Peyer's patch (tissue), 4 donors: ENCODE results near the gene TTC39C. TPM values are rescaled to one million over a fixed set of nuclear protein-coding genes. Genes with fewer than 3 reads are reported as not detected.

Source experiments
- DNase-seq, 3 donors: peaks; one replicate each; pipeline ENCODE4 v3.0.0-alpha.2; 2017 to 2019
- H3K27ac ChIP-seq, 4 donors: fragments of 200-600 bp; sonication (generic); one replicate each; pipeline ENCODE4 v1.5.1; 2016 to 2019
- H3K27me3 ChIP-seq, 2 donors: fragments of 200-600 bp; sonication (generic); one replicate each; pipeline ENCODE4 v1.5.1; 2019
- H3K36me3 ChIP-seq, 3 donors: fragments of 200-600 bp; sonication (generic); one replicate each; pipeline ENCODE4 v1.5.1; 2016 to 2019
- H3K4me1 ChIP-seq, 4 donors: fragments of 200-600 bp; sonication (generic); one replicate each; pipeline ENCODE4 v1.5.1; 2016 to 2019
- H3K4me3 ChIP-seq, 4 donors: fragments of 200-600 bp; sonication (generic); 1 replicate in 3 of 4; 2 replicates in 1 of 4; pipeline ENCODE4 v1.5.1; 2016 to 2019; ENCODE audit warnings: mild to moderate bottlenecking in 1 of 4
- H3K9me3 ChIP-seq, 4 donors: fragments of 200-600 bp; sonication (generic); one replicate each; pipeline ENCODE4 v1.5.1; 2016 to 2019; ENCODE audit warnings: mild to moderate bottlenecking in 1 of 4
- POLR2A ChIP-seq, 2 donors: fragments of 450-650 bp; IDR thresholded peaks; one replicate each; pipeline ENCODE4 v1.5.1; 2017; ENCODE audit warnings: antibody characterized with exemption in 2 of 2, mild to moderate bottlenecking in 2 of 2, moderate library complexity in 2 of 2
- small RNA-seq, 2 donors: library from RNA; depleted of rRNA; stranded (forward); fragments of <200 nt; gene quantifications; one replicate each; pipeline ENCODE3, GENCODE V24; 2016
- total RNA-seq, 4 donors: library from RNA; depleted of rRNA; stranded (reverse); fragments of >200 nt; gene quantifications; one replicate each; pipeline ENCODE4 v1.1.0, GENCODE V29; 2016
- TF ChIP-seq, protein P1 (sequence below), 6 experiments: fragments of 450-650 bp in 4 of 6; fragments of 200-600 bp in 2 of 6; sonication (generic) in 1 of 6; IDR thresholded peaks; one replicate each; pipeline ENCODE4 v1.5.1; 2017 to 2019; ENCODE audit warnings: antibody characterized with exemption in 6 of 6, mild to moderate bottlenecking in 3 of 6, moderate library complexity in 1 of 6

Gene TTC39C
- total RNA-seq, 4 donors from 2014 or later = 11.0 to 32.2 (median 14.2) TPM

DNA sequence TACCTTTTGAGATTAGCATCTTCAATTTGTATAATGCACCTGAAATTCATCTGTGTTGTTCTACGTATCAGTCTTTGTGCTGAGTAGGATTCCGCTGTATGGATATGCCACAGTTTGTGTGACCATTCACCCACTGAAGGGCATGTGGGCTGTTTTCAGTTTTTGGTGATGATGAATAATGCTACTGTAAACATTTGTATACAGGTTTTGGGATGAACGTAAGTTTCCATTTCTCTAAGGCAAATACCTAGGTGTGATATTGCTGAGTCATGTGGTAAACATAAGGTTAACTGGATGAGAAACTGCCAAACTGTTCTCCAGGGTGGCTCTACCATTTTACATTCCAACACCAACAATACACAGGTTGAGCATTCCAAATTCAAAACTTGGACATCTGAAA is 159.4 kb downstream of the TTC39C start:
- no peak for TF ChIP-seq POLR2A (IDR thresholded peaks at IDR 0.05)
- TF ChIP-seq, protein P1, sequence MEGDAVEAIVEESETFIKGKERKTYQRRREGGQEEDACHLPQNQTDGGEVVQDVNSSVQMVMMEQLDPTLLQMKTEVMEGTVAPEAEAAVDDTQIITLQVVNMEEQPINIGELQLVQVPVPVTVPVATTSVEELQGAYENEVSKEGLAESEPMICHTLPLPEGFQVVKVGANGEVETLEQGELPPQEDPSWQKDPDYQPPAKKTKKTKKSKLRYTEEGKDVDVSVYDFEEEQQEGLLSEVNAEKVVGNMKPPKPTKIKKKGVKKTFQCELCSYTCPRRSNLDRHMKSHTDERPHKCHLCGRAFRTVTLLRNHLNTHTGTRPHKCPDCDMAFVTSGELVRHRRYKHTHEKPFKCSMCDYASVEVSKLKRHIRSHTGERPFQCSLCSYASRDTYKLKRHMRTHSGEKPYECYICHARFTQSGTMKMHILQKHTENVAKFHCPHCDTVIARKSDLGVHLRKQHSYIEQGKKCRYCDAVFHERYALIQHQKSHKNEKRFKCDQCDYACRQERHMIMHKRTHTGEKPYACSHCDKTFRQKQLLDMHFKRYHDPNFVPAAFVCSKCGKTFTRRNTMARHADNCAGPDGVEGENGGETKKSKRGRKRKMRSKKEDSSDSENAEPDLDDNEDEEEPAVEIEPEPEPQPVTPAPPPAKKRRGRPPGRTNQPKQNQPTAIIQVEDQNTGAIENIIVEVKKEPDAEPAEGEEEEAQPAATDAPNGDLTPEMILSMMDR (IDR thresholded peaks at IDR 0.05) = no peak
- no peak for DNase-seq
- Histone ChIP-seq H3K4me1 (peaks cover 0 to 6% (median 0%) of the 10 kb centered on the region in 4 donors), H3K27me3 (no peaks in the 10 kb centered on the region), H3K9me3 (no peaks in the 10 kb centered on the region), H3K36me3 (peaks cover 0 to 26% (median 0%) of the 10 kb centered on the region in 3 donors), H3K4me3 (no peak overlapping the region), H3K27ac (no peak overlapping the region)

DNA sequence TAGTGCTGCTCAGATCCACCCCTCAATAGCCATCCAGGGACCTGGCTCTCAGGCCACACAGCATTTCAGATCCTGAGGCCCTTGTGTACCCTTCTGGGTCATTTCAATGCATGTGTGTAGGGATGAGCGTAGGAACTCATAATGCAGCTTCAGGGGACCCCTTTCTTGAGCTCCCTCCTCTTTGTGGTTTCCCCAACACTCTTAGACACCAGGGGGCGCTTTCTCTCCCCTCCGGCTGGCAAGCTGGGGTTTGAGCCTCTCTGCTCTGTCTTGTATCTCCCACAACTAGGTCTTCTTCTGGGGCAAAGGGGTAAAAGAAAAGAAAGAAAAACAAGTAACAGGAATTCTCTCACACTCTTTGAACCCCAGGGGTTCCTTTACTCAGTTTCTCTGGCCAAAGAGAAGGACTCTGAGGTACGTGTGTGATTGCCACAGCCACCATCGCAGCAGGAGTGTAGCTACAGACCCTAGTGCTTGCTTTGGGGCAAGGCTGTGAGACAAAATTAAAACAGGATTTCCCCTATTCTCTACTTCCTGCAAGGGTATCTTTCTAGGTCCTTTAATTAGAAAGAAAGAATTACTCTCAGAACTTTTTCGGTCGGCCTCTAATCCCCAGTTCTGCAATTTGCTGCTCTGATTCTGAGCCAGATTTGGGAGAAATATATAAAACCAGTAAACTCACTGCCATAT is 162.3 kb downstream of the TTC39C start:
- Histone ChIP-seq H3K36me3 (peaks cover 0 to 15% (median 0%) of the 10 kb centered on the region in 3 donors), H3K9me3 (no peaks in the 10 kb centered on the region), H3K27ac (no peak overlapping the region), H3K4me1 (peaks cover 0 to 6% (median 0%) of the 10 kb centered on the region in 4 donors), H3K4me3 (no peak overlapping the region), H3K27me3 (no peaks in the 10 kb centered on the region)
- peak; percentile 43 to 85 (median 53) for DNase-seq
- no peak for TF ChIP-seq POLR2A (IDR thresholded peaks at IDR 0.05)
- TF ChIP-seq, protein P1 (IDR thresholded peaks at IDR 0.05) = peak in 4 of 6 experiments; percentile 56 to 70 (median 64)

DNA sequence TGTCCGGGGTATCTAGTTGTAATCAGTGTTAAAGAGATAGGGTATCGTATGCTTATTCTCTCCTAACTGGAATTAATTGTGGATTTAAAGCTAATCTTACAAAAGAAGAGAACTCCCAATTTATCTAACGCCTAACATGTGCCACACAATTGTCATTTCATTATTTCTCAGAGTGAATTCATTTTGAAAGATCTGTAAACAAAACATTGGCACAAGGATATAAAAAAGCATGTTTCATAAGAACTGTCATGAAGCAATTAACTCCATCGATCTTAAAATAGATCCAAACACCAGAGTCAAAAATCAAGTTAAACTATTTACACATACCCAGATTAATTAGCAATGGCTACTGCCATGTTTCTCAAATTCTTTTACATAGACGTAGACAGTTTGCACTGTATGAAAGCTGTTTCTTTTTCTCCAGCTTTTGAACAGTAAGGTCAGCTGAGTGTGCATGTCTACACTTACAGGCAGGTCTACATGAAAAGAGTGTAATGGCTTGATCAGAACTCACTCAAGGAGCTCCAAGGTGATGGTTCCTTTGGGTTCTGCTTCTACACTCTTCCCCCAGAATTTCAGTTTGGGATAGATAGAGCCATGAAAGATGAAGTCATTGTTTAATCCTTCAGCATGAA is 163.1 kb downstream of the TTC39C start:
- no peak overlapping the region for H3K4me3 ChIP-seq
- H3K36me3 ChIP-seq = peaks cover 0 to 15% (median 0%) of the 10 kb centered on the region in 3 donors
- H3K27me3 ChIP-seq = no peaks in the 10 kb centered on the region
- TF ChIP-seq, protein P1 (IDR thresholded peaks at IDR 0.05) = no peak
- TF ChIP-seq POLR2A (IDR thresholded peaks at IDR 0.05) = no peak
- H3K9me3 ChIP-seq = no peaks in the 10 kb centered on the region
- no peak for DNase-seq
- H3K27ac ChIP-seq = no peak overlapping the region
- peaks cover 0 to 6% (median 0%) of the 10 kb centered on the region in 4 donors for H3K4me1 ChIP-seq

DNA sequence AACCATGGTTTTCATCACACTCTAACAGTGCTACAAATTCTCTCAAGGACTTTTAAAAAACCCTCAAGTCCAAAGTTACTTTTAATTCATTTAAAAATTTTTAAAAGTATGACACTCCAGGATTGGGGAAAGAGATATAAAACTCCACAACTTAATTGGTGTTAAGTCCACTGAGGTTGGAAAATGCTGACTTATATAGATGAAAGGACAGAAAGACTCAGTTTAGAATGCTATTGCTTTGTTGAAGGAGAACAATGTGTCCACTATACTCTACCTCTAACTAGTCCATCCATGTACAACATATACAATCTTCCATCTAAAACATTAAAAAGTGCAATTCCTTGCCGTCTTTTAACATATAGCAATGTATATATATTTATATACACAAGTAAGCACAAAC is 165.5 kb downstream of the TTC39C start:
- Histone ChIP-seq H3K4me1 (peaks cover 0 to 6% (median 0%) of the 10 kb centered on the region in 4 donors), H3K4me3 (no peak overlapping the region), H3K36me3 (peaks cover 0 to 4% (median 0%) of the 10 kb centered on the region in 3 donors), H3K27ac (no peak overlapping the region), H3K27me3 (no peaks in the 10 kb centered on the region), H3K9me3 (no peaks in the 10 kb centered on the region)
- no peak for DNase-seq
- TF ChIP-seq, protein P1 (IDR thresholded peaks at IDR 0.05) = no peak
- TF ChIP-seq POLR2A (IDR thresholded peaks at IDR 0.05) = no peak

DNA sequence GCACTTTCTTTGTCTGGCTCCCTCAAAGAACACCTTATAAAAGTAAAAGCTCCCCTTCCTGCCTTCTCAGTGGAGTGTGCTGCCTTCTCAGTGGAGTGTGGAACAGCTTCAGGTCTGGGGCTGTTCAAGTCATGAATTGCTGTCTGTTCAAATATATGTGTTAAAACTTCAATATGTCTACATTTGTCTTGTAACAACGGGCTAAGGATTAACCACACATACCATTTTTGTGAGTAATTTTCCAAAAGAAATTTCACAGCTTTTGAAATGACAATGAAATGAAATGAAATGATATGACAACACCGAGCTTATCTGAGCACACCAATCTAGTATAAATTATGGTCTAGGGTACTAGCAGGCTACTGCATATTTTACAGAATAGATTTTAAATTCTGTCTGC is 167.3 kb downstream of the TTC39C start:
- TF ChIP-seq, protein P1 (IDR thresholded peaks at IDR 0.05) = no peak
- no peak for TF ChIP-seq POLR2A (IDR thresholded peaks at IDR 0.05)
- H3K9me3 ChIP-seq = no peaks in the 10 kb centered on the region
- H3K36me3 ChIP-seq = peaks cover 0 to 4% (median 0%) of the 10 kb centered on the region in 3 donors
- no peak for DNase-seq
- no peaks in the 10 kb centered on the region for H3K27me3 ChIP-seq
- H3K4me3 ChIP-seq = no peak overlapping the region
- peaks cover 0 to 4% (median 0%) of the 10 kb centered on the region in 4 donors for H3K4me1 ChIP-seq
- H3K27ac ChIP-seq = no peak overlapping the region

Small RNA genes within 50 kb of the gene (small RNA-seq; reads per million reads assigned to genes)
- gene RF00017 (0 reads per million in 2 donors), gene RNA5SP452 (0.41 to 0.83 reads per million in 2 donors), gene RNU5A-6P (0 reads per million in 2 donors)

Other genes with a start within 250 kb of the TTC39C start
- under 1 TPM in 1 of 4 donors, not detected in 3; 0.67 TPM for gene CABYR, start 124.3 kb downstream of the TTC39C start, total RNA-seq